WTC11 (cell line): ENCODE results near the gene SVIL.
"Not testable (repeated sequence)": the region's sequence is repeated elsewhere in the genome, so short reads cannot be mapped to it uniquely, and the experiment has no call there.

Source experiments
- EMX1 ChIP-seq: fragments of 250-450 bp; sonication (Bioruptor Pico); IDR thresholded peaks from 2 replicates; pipeline ENCODE4 v1.8.0; 2021; ENCODE audit warnings: mild to moderate bottlenecking
- IRF2 ChIP-seq: sonication (generic); formaldehyde crosslinking; IDR thresholded peaks from 2 replicates; pipeline ENCODE4 v1.8.0; 2022; ENCODE audit warnings: low read depth, missing genetic modification reagents, borderline replicate concordance
- NFYB ChIP-seq: sonication (generic); formaldehyde crosslinking; conservative IDR thresholded peaks from 2 replicates; pipeline ENCODE4 v1.8.0; 2022; ENCODE audit warnings: low read depth, missing genetic modification reagents
- NR1H2 ChIP-seq: sonication (generic); formaldehyde crosslinking; IDR thresholded peaks from 2 replicates; pipeline ENCODE4 v1.9.0; 2021; ENCODE audit warnings: mild to moderate bottlenecking, moderate library complexity, missing genetic modification reagents
- RELA ChIP-seq: sonication (generic); formaldehyde crosslinking; IDR thresholded peaks from 2 replicates; pipeline ENCODE4 v1.8.1; 2022; ENCODE audit warnings: missing genetic modification reagents, mild to moderate bottlenecking, borderline replicate concordance
- SP1 ChIP-seq: sonication (generic); formaldehyde crosslinking; conservative IDR thresholded peaks from 2 replicates; pipeline ENCODE4 v1.8.1; 2022; ENCODE audit warnings: missing genetic modification reagents
- TF ChIP-seq, protein P1 (sequence below): sonication (generic); formaldehyde crosslinking; IDR thresholded peaks from 2 replicates; pipeline ENCODE4 v1.8.0; 2022; ENCODE audit warnings: mild to moderate bottlenecking, missing genetic modification reagents
- TF ChIP-seq, protein P2 (sequence below): fragments of 200-600 bp; IDR thresholded peaks from 2 replicates; pipeline ENCODE4 v1.8.0; 2022; ENCODE audit warnings: antibody characterized with exemption
- TF ChIP-seq, protein P3 (sequence below): sonication (generic); formaldehyde crosslinking; IDR thresholded peaks from 2 replicates; pipeline ENCODE4 v1.8.1; 2023; ENCODE audit warnings: mild to moderate bottlenecking, moderate library complexity, missing genetic modification reagents
- TF ChIP-seq, protein P4 (sequence below): sonication (generic); formaldehyde crosslinking; conservative IDR thresholded peaks from 2 replicates; pipeline ENCODE4 v1.8.1; 2022; ENCODE audit warnings: mild to moderate bottlenecking, missing genetic modification reagents
- TF ChIP-seq, protein P5 (sequence below): sonication (generic); formaldehyde crosslinking; IDR thresholded peaks from 2 replicates; pipeline ENCODE4 v1.8.0; 2022; ENCODE audit warnings: mild to moderate bottlenecking, missing genetic modification reagents
- TF ChIP-seq, protein P6 (sequence below): sonication (generic); formaldehyde crosslinking; IDR thresholded peaks from 2 replicates; pipeline ENCODE4 v1.8.1; 2022; ENCODE audit warnings: missing genetic modification reagents, borderline replicate concordance

DNA sequence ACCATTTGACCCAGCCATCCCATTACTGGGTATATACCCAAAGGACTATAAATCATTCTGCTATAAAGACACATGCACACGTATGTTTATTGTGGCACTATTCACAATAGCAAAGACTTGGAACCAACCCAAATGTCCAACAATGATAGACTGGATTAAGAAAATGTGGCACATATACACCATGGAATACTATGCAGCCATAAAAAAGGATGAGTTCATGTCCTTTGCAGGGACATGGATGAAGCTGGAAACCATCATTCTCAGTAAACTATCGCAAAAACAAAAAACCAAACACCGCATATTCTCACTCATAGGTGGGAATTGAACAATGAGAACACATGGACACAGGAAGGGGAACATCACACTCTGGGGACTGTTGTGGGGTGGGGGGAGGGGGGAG, 85.3 kb downstream of the SVIL start:
- TF ChIP-seq, protein P1, sequence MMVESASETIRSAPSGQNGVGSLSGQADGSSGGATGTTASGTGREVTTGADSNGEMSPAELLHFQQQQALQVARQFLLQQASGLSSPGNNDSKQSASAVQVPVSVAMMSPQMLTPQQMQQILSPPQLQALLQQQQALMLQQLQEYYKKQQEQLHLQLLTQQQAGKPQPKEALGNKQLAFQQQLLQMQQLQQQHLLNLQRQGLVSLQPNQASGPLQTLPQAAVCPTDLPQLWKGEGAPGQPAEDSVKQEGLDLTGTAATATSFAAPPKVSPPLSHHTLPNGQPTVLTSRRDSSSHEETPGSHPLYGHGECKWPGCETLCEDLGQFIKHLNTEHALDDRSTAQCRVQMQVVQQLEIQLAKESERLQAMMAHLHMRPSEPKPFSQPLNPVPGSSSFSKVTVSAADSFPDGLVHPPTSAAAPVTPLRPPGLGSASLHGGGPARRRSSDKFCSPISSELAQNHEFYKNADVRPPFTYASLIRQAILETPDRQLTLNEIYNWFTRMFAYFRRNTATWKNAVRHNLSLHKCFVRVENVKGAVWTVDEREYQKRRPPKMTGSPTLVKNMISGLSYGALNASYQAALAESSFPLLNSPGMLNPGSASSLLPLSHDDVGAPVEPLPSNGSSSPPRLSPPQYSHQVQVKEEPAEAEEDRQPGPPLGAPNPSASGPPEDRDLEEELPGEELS (CRISPR knock-in tag) = not testable (repeated sequence)
- TF ChIP-seq, protein P2, sequence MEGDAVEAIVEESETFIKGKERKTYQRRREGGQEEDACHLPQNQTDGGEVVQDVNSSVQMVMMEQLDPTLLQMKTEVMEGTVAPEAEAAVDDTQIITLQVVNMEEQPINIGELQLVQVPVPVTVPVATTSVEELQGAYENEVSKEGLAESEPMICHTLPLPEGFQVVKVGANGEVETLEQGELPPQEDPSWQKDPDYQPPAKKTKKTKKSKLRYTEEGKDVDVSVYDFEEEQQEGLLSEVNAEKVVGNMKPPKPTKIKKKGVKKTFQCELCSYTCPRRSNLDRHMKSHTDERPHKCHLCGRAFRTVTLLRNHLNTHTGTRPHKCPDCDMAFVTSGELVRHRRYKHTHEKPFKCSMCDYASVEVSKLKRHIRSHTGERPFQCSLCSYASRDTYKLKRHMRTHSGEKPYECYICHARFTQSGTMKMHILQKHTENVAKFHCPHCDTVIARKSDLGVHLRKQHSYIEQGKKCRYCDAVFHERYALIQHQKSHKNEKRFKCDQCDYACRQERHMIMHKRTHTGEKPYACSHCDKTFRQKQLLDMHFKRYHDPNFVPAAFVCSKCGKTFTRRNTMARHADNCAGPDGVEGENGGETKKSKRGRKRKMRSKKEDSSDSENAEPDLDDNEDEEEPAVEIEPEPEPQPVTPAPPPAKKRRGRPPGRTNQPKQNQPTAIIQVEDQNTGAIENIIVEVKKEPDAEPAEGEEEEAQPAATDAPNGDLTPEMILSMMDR = not testable (repeated sequence)
- not testable (repeated sequence) for TF ChIP-seq IRF2 (CRISPR knock-in tag); NR1H2 (CRISPR knock-in tag); EMX1; SP1; NFYB (CRISPR knock-in tag); RELA (CRISPR knock-in tag)
- TF ChIP-seq, protein P3, sequence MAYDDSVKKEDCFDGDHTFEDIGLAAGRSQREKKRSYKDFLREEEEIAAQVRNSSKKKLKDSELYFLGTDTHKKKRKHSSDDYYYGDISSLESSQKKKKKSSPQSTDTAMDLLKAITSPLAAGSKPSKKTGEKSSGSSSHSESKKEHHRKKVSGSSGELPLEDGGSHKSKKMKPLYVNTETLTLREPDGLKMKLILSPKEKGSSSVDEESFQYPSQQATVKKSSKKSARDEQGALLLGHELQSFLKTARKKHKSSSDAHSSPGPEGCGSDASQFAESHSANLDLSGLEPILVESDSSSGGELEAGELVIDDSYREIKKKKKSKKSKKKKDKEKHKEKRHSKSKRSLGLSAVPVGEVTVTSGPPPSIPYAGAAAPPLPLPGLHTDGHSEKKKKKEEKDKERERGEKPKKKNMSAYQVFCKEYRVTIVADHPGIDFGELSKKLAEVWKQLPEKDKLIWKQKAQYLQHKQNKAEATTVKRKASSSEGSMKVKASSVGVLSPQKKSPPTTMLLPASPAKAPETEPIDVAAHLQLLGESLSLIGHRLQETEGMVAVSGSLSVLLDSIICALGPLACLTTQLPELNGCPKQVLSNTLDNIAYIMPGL (CRISPR knock-in tag) = not testable (repeated sequence)
- TF ChIP-seq, protein P4, sequence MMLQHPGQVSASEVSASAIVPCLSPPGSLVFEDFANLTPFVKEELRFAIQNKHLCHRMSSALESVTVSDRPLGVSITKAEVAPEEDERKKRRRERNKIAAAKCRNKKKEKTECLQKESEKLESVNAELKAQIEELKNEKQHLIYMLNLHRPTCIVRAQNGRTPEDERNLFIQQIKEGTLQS = not testable (repeated sequence)
- TF ChIP-seq, protein P5, sequence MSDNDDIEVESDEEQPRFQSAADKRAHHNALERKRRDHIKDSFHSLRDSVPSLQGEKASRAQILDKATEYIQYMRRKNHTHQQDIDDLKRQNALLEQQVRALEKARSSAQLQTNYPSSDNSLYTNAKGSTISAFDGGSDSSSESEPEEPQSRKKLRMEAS (CRISPR knock-in tag) = not testable (repeated sequence)
- TF ChIP-seq, protein P6, sequence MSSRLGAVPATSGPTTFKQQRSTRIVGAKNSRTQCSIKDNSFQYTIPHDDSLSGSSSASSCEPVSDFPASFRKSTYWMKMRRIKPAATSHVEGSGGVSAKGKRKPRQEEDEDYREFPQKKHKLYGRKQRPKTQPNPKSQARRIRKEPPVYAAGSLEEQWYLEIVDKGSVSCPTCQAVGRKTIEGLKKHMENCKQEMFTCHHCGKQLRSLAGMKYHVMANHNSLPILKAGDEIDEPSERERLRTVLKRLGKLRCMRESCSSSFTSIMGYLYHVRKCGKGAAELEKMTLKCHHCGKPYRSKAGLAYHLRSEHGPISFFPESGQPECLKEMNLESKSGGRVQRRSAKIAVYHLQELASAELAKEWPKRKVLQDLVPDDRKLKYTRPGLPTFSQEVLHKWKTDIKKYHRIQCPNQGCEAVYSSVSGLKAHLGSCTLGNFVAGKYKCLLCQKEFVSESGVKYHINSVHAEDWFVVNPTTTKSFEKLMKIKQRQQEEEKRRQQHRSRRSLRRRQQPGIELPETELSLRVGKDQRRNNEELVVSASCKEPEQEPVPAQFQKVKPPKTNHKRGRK = not testable (repeated sequence)
